Central memory CD4-positive, alpha-beta T cell (primary cell): ENCODE data around the gene AJAP1.

Source experiments
- DNase-seq: peaks from one replicate; pipeline ENCODE4 v3.0.0; 2022

AJAP1 gene

GRCh38 chr1:4708840-4709507 lies 54.6 kb downstream of the AJAP1 start:
- no peak for DNase-seq

DNA sequence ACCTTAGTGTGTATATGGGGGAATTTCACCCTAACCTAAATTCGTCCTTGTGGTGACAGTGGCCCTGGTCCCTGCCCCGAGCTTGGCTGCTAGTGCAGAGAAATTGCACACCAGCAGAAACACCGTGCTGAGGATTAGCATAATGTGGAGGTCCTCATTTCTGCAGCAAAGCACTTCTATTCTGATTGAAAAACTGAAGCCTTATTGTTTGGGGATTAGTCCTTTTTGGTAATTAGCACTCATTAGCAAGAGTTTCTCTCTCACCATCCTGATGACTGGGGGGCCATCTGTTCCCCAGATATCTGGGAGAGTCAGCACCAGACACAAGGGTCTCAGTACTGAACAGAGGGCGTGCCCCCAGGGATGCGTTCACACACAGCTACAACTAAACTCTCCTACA lies 55.2 kb downstream of the AJAP1 start:
- DNase-seq = no peak

DNA sequence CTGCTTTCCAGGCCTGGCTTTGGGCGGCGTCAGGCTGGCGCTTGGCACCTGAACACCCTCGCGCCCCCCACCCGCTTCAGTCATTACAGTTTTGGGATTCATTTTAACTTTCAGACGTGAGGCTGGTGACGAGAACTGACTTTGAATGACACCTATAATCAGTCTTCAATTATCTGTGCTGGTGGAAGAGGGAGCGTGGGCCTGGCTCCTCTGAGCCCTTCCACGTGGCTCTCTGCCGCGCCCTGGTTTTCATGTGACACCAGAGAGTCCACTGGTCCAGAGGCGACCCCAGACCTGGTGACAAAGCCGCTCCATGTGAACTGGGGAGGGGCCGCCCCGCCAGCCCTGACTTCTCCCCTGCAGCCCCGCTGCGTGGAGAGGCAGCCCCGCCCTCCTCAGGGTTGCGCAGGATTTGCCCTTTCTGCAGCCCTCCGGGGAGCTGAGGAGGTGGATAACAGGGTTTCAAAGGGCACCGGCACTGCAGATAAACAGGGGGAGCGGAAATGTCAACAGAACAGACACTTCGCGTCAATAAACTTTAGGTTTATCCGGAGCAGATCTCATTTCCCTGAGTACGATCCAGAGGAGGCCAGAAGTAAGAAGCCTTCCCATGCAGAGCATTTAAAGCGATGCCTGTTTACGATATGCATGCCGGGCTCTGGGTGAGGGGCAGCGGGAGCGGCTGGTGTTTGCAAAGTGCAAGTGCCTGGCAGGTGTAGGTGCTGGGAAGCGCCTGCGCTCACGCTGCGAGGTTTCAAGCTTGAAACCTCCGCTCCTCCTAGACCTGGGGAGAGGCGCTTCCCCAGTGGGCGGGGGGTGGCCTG lies 56.4 kb downstream of the AJAP1 start:
- DNase-seq = no peak

GRCh38 chr1:4711416-4712275 lies 57.2 kb downstream of the AJAP1 start:
- DNase-seq = no peak

GRCh38 chr1:4713669-4714068 lies 59.3 kb downstream of the AJAP1 start:
- no peak for DNase-seq

- no peak for DNase-seq
Measured at GRCh38 chr1:4716406-4716805, 62.0 kb downstream of the AJAP1 start.

- no peak for DNase-seq
Measured at GRCh38 chr1:4718071-4718470, 63.7 kb downstream of the AJAP1 start.

DNA sequence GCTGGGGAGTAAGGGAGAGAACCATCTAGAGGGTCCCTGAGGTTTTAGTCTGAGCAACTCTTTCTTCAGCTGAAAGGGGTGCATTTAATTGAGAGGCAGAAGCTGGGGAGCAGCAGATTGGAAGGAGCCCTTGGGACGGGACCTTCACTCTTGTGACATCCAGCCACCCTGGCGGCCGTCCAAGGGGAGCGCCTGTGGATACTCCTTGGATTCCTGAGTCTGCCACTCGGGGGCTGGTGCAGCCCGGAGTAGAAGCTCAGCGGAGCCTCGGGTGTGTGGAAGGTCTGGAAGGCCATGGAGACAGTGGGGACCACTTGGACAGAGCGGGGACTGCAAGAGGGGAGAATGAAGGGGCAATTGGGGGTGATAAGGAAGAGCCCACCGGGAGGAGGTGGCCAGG lies 68.7 kb downstream of the AJAP1 start:
- DNase-seq = no peak

GRCh38 chr1:4724001-4724400 lies 69.6 kb downstream of the AJAP1 start:
- no peak for DNase-seq

DNA sequence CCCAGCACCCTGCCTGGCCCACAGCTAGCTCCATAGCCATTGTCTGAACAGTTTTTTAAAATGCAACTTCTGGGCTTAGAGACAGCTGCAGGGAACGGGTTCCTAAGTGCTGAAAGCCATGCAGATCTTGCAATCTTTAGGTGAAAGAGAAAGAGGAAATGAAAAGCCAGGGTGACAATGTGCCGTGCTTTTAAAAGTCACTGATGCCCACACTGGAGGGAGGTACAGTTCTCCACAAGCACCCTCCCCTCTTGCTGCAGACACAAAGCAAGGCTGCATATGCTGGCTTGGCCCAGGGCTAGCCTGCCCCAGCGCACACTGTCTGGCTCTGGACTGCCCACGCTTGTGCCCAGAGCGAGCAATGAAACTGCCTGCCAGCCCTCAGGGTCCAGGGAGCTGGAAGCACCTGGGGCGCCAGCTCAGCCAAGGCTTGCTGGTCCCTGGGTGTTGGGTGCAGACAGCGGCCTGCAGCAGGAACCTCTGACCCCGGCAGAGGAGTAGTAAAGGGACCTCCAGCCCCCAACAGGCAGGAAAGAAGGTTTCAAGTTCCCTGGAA lies 70.4 kb downstream of the AJAP1 start:
- no peak for DNase-seq

DNA sequence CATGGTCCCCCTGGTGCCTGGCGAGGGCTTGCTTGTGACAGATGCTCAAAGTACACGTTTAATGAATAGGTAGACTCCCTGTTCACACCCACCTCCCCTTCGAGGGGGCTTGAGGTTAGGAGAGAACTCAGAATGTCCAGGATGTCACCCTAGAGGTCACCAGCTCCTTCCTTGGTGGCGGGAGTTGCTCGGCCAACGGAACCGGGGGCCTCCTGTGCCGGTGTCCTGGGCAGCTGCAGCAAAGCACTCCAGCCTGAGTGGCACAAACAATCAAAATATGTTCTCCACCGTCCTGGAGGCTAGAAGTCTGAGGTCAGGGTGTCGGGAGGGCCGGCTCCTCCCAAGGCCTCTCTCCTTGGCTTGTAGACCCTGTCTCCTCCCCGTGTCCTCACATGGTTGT lies 71.0 kb downstream of the AJAP1 start:
- DNase-seq = no peak

DNA sequence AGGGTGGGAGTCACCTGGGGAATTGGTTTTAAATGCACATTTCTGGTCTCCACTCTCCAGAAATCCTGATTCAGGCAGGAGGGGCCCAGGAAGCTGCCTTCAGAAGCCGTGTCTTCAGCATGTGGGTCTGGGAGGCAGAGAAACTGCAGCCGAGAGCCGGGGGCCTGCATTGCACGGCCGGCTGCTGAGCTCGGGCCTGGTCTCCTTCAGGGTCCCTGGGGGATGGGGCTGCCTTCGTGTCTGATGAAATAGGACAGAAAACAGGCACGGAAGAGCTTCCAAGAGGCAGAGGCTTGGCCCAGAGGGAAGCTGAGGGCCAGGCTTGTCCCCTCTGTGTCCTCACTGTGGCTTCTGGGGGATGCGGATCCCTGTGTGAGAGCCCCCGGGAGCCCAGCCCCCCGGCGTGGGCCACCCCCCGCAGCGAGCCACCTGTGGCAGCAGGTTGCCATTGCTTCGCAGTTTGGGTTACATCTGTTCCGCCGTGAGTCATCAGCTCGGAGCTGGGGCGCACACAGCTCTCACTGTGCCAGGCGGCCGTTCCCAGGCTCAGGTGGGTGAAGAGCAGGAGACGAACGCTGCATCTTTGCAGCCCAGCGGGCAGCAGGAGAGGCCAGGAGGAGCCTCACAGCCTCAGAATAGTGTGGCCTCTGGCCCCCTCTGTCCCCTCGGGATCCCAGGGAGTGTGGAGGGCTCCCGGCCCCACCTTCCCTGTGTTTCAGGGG lies 72.4 kb downstream of the AJAP1 start:
- no peak for DNase-seq

DNA sequence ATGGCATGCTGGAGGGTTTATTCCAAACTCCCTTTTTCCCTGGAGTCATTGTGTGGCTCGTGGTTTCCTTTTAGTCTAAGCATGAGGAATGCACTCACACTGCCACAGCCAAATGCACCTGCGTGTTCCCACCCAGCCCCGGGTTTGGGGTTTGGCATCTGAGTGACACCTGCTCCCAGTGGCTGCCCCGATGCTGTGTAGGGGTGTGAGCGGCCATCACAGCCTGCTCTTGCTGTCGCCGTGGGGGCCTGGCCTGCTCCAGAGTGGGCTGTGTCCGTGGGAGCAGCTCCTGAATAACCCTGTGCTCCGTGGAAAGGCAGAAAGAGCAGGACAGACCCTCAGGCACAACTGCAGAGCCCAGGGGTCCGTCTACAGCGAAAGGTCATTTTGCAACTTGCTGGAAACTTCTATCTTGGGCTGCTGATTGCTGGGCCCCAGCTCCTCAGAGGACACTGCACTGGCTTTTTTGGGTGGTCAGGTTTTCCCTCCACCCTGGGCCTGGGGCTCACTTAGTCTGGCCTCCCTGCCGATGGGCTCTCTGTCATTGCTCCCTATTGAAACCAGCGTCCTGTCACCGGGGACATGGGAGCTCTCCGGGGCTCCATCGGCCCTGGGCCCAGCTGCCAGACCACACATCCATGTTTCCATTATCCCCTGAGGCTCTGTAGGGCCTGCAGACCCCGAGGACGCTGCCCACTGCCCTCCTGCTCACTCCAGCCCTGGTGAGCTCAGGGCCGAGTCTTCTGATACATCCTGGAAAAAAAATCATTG lies 74.1 kb downstream of the AJAP1 start:
- DNase-seq = no peak

DNA sequence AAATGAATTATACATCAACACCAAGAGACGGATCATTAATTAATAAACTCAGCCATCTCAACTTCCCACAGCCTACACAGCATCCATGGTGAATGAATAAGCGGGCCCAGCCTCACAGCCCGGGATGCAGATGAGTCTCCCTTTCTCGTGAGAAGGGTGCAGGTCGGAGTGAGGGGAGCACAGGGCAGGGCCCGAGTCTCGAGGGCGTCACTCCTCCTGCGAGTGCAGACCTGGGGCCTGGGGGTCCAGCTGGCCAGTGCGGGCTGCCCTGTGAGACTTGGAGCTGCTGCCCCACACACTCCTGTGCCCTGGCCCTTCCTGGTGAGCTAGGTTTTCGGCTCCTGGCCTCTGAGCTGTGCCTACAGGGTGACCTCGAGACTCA lies 74.7 kb downstream of the AJAP1 start:
- no peak for DNase-seq

DNA sequence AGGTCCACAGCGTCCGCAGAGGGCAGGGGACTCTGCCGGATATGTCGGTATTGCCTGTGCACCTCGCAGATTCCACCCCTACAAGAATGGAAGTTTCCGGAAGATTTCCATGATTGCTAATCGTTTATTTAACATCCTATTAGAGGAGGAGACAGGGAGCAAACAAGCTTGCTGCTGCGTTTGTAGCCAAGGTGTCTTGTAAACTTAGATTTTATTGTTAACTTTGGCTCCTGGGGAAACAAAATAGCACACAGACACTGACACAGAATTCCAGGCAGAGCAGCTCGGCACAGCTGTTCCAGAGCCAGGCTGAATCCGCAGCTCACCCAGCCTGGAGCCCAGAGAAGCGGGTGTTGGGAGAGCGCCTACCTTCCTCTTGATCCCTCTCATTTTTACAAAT lies 75.7 kb downstream of the AJAP1 start:
- DNase-seq = no peak

DNA sequence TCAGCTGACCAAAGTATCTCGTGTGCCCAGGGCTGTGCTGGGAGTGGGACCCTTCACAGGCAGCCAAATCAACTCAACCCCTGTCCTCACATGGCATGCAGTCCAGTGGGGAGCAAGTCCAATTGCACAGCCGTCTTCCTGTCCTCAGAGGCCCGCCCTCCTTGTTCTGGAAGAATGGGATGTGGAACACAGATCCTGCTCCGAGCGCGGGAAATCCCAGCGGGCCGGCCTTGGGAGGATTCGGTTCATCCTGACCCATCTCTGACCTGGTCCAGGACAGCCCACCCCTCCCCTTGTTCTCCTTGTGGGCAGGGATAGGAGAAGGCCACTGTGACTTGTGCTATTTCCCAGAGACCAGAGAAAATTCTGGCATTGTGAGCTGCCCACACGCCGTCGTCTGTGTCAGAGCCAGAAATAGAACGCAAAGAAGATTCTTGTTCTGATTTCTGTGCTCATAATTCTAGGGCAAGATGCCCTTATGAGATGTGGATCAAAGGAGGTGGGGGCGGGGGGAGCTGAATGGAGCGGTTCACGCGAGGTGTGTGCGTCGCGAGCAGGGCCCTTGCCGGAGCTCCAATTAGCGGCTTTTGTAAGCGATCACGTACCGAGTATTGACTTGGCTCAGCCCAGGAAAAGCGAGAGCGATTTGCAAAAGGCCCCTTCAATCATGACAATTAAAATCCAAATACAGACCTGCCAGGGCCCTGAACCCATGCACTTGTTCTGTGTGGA lies 79.2 kb downstream of the AJAP1 start:
- no peak for DNase-seq

DNA sequence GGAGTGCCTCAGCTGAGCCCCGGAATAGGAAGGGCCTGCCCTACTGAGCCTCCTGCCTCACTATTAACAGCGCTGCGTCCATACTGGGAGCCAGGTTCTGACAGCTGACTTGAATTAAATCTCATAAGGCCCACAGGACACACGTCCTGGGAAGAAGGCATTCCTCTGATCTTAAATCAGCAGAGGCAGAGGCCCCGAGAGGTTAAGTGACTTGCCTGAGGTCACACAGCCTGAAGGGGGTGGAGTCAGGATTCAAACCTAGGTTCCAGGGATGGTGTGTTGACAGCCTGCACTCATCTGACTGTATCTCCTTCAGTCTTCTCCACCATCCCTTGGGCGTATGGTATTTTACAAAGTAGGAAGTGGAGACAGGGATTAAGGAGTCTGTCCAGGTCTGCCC lies 79.8 kb downstream of the AJAP1 start:
- no peak for DNase-seq

GRCh38 chr1:4734791-4735190 lies 80.4 kb downstream of the AJAP1 start:
- no peak for DNase-seq

GRCh38 chr1:4736254-4736653 lies 81.8 kb downstream of the AJAP1 start:
- no peak for DNase-seq

DNA sequence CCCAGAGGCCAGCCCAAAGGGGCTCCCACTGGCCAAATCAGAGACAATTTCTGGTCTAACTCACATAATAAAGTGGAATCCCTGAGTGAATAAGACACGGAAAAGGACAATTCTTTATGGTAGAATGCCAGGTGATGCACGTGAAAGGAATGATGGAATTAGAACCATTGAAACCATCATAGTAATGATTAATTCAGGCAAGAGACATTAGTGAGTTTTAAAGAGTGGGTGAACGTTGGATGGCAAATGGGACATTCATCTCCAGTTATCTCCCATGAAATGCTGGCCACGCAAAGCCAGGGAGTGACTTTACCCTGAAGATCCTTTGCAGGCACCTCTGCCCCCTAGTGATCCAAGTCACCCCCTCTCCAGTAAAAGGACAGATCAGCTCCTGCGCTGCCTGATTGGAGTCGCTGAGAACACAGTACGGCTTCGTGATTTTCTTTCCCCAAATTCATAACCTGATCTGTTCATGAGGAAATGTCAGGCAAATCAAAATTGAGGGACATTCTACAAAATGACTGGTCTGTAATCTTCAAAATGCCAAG lies 87.5 kb downstream of the AJAP1 start:
- DNase-seq = no peak
